Ovary (tissue), 3 donors: ENCODE results near the gene ST8SIA6.

ENCODE experiments used
- CTCF ChIP-seq, 3 donors: fragments of 450-650 bp in 2 of 3; fragments of 200-600 bp in 1 of 3; IDR thresholded peaks; one replicate each; pipeline versions ENCODE4 v1.5.1 to v1.8.0; 2016 to 2022; ENCODE audit warnings: antibody characterized with exemption in 3 of 3, mild to moderate bottlenecking in 1 of 3
- POLR2A ChIP-seq: fragments of 450-650 bp; IDR thresholded peaks from one replicate; pipeline ENCODE4 v1.6.1; 2017; ENCODE audit warnings: antibody characterized with exemption, mild to moderate bottlenecking, moderate library complexity
- donor health status: DM: no; HTN: no; CAD: no.

GRCh38 chr10:17415046-17415658 is 39.2 kb downstream of the ST8SIA6 start:
- no peak for TF ChIP-seq CTCF (IDR thresholded peaks at IDR 0.05)
- no peak for TF ChIP-seq POLR2A
